K562 (cell line): ENCODE results near the gene MAML3. TPM values are rescaled to one million over a fixed set of nuclear protein-coding genes. Genes with fewer than 3 reads are reported as not detected.

ENCODE experiments used
- ATAC-seq: fragments of 200-7000 bp; cut with Tn5 transposase; 3 replicates; pipeline ENCODE4 v1.9.1; 2020; ENCODE audit warnings: moderate library complexity
- BruUV-seq: library from RNA; stranded (reverse); fragments of 400-500 nt; replicated peaks from 2 replicates; lab custom pipeline; 2021; lab: Mats Ljungman, UMichigan
- CTCF ChIA-PET: fragments of 300-600 bp; formaldehyde crosslinking; extraction: SDS; loops from one replicate; lab custom pipeline; 2021; ENCODE audit warnings: low intra/inter-chr PET ratio; lab: Yijun Ruan, JAX
- POLR2A ChIA-PET: fragments of 300-600, 350-650 bp; sonication (Branson Sonifier 250); formaldehyde crosslinking; extraction: SDS; loops from one replicate; lab custom pipeline; 2021; ENCODE audit warnings: antibody characterized with exemption, inconsistent platforms; lab: Yijun Ruan, JAX
- DNase-seq, 4 experiments: peaks; one replicate each; pipeline versions ENCODE4 v3.0.0 to v3.0.0-alpha.2; 2011 to 2018; ENCODE audit warnings: low spot score in 3 of 4, mixed read lengths in 3 of 4; ENCODE audit errors: extremely low read depth in 1 of 4
- FAIRE-seq: peaks from 2 replicates; lab custom pipeline; 2011; peaks lifted over from hg19 to GRCh38; lab: Jason Lieb, UNC
- H2AFZ ChIP-seq: 2 replicates; pipeline ENCODE4 v1.6.0; 2011; ENCODE audit warnings: low read depth, low read length, control low read depth, inconsistent platforms
- H3K27ac ChIP-seq: fragments of 200-600 bp; 3 replicates; pipeline ENCODE4 v1.8.0; 2011; ENCODE audit warnings: low read depth, mild to moderate bottlenecking, control low read depth, inconsistent platforms, low read length, moderate library complexity, mixed read lengths; ENCODE audit errors: extremely low read depth
- H3K27me3 ChIP-seq, 2 experiments: fragments of 300-600 bp in 1 of 2; 2 replicates in 1 of 2; 3 replicates in 1 of 2; pipeline versions ENCODE4 v1.6.0 to v1.8.0; 2011; ENCODE audit warnings: inconsistent platforms in 2 of 2, low read length in 2 of 2, mild to moderate bottlenecking in 1 of 2, mixed read lengths in 1 of 2, moderate library complexity in 1 of 2; ENCODE audit not compliant: control insufficient read depth in 2 of 2, insufficient read depth in 2 of 2
- H3K36me3 ChIP-seq: fragments of 300-600 bp; 3 replicates; pipeline ENCODE4 v1.8.0; 2011; ENCODE audit warnings: mild to moderate bottlenecking, low read length, inconsistent platforms; ENCODE audit not compliant: control insufficient read depth, insufficient read depth
- H3K4me1 ChIP-seq, 2 experiments: fragments of 200-600 bp in 1 of 2; replicated peaks in 1 of 2; 2 replicates in 1 of 2; 3 replicates in 1 of 2; pipeline versions ENCODE4 v1.5.1 to v1.8.0; 2011; ENCODE audit warnings: inconsistent platforms in 2 of 2, low read length in 2 of 2, mild to moderate bottlenecking in 1 of 2, mixed read lengths in 1 of 2, moderate library complexity in 1 of 2; ENCODE audit not compliant: control insufficient read depth in 2 of 2, insufficient read depth in 2 of 2
- H3K4me2 ChIP-seq: 2 replicates; pipeline ENCODE4 v1.6.1; 2011; ENCODE audit warnings: low read length, control low read depth, inconsistent platforms, mixed read lengths; ENCODE audit not compliant: insufficient read depth
- H3K4me3 ChIP-seq: fragments of 200-600 bp; sonication (generic), shearing (Covaris generic); 2 replicates; pipeline ENCODE4 v1.5.1; 2016; ENCODE audit warnings: control low read depth, inconsistent platforms
- H3K79me2 ChIP-seq: fragments of 200-600 bp; 3 replicates; pipeline ENCODE4 v1.8.0; 2011; ENCODE audit warnings: low read length, inconsistent platforms; ENCODE audit not compliant: control insufficient read depth, insufficient read depth
- H3K9ac ChIP-seq, 2 experiments: 2 replicates each; pipeline versions ENCODE4 v1.6.0 to v1.6.1; 2011; ENCODE audit warnings: low read depth in 2 of 2, low read length in 2 of 2, control low read depth in 1 of 2, inconsistent platforms in 1 of 2, mild to moderate bottlenecking in 1 of 2, mixed read lengths in 1 of 2; ENCODE audit not compliant: insufficient read depth in 1 of 2
- H3K9me1 ChIP-seq: one replicate; pipeline ENCODE4 v1.6.0; 2011; ENCODE audit warnings: inconsistent platforms, mild to moderate bottlenecking, low read length, moderate library complexity; ENCODE audit not compliant: control insufficient read depth, insufficient read depth
- H3K9me3 ChIP-seq: replicated peaks from 2 replicates; pipeline ENCODE4 v1.5.1; 2011; ENCODE audit warnings: low read depth, low read length, inconsistent platforms; ENCODE audit not compliant: control insufficient read depth, insufficient read depth
- H4K20me1 ChIP-seq: replicated peaks from 2 replicates; pipeline ENCODE4 v1.6.1; 2011; ENCODE audit warnings: low read length, inconsistent platforms, mixed read lengths; ENCODE audit not compliant: control insufficient read depth, insufficient read depth
- DPF2 ChIP-seq: fragments of 450-650 bp; IDR thresholded peaks from 2 replicates; pipeline ENCODE4 v1.6.1; 2016
- NCOA6 ChIP-seq: fragments of 450-650 bp; IDR thresholded peaks from 2 replicates; pipeline ENCODE4 v1.6.1; 2017; ENCODE audit warnings: mild to moderate bottlenecking
- NFYB ChIP-seq: IDR thresholded peaks from 2 replicates; pipeline ENCODE4 v1.6.1; 2011; ENCODE audit warnings: mild to moderate bottlenecking, moderate library complexity; ENCODE audit not compliant: insufficient read length; ENCODE audit errors: extremely low read depth
- PTBP1 ChIP-seq: fragments of 200-400 bp; formaldehyde crosslinking; IDR thresholded peaks from 2 replicates; pipeline ENCODE4 v1.6.1; 2017; ENCODE audit warnings: low read depth, low read length
- PTTG1 ChIP-seq: fragments of 450-650 bp; IDR thresholded peaks from 2 replicates; pipeline ENCODE4 v1.6.1; 2016; ENCODE audit warnings: low read depth, mild to moderate bottlenecking, missing genetic modification characterization, missing compliant biosample characterization
- SIN3A ChIP-seq, 2 experiments: fragments of 150-350 bp in 1 of 2; IDR thresholded peaks; 2 replicates each; pipeline ENCODE4 v1.6.1; 2011 to 2016; ENCODE audit warnings: borderline replicate concordance in 2 of 2, low read depth in 2 of 2, low read length in 2 of 2, mild to moderate bottlenecking in 2 of 2, moderate library complexity in 2 of 2; ENCODE audit not compliant: control insufficient read depth in 1 of 2
- VEZF1 ChIP-seq: fragments of 200-800 bp; sonication (Bioruptor generic); IDR thresholded peaks from 2 replicates; pipeline ENCODE4 v1.6.1; 2017; ENCODE audit warnings: missing genetic modification characterization, missing compliant biosample characterization
- ZNF224 ChIP-seq: sonication (generic); formaldehyde crosslinking; IDR thresholded peaks from 2 replicates; pipeline ENCODE4 v1.8.0; 2022; ENCODE audit warnings: mild to moderate bottlenecking, missing genetic modification reagents
- WGBS: fragments of 100-300 bp; shearing (Covaris generic); methylation state at CpG from one replicate; pipeline ENCODE4 v1.1.6; 2016; ENCODE audit warnings: low coverage, mixed read lengths; ENCODE audit not compliant: insufficient coverage; ENCODE audit errors: missing lambda C conversion rate; 5-methylcytosine and 5-hydroxymethylcytosine counted together
- in situ Hi-C: fragments of 300-500 bp; cut with MboI; formaldehyde crosslinking; loops from 4 replicates; pipeline ENCODE4 v1.15.0; 2018; ENCODE audit warnings: inconsistent platforms, mixed read lengths
- intact Hi-C: fragments of 100-400 bp; cut with micrococcal nuclease; formaldehyde crosslinking; loops from 2 replicates; pipeline ENCODE4 v1.14.2; 2022
- polyA plus RNA-seq, 8 experiments: library from polyadenylated mRNA; depleted of rRNA in 4 of 8; stranded (reverse) in 5 of 8; unstranded in 3 of 8; fragments of >200 nt; fragmentation: Nextera tagmentation in 2 of 8; fragmentation: Illumina TruSeq in 1 of 8; extraction: Ambion mirVana in 2 of 8; extraction: Trizol in 1 of 8; gene quantifications; 2 replicates each; pipeline versions ENCODE4 v1.2.1 to v1.2.3, GENCODE V29; 2011 to 2014; ENCODE audit warnings: inconsistent platforms in 1 of 8, missing spikeins in 1 of 8
- total RNA-seq, 7 experiments: library from RNA; depleted of rRNA in 6 of 7; stranded (reverse); fragments of >200 nt in 6 of 7; fragmentation: Illumina TruSeq in 2 of 7; extraction: Trizol in 2 of 7; gene quantifications; 2 replicates each; pipeline versions ENCODE4 v1.2.1 to v1.2.3, GENCODE V29; 2011 to 2021; ENCODE audit warnings: low replicate concordance in 1 of 7
- TF ChIP-seq, protein P1 (sequence below): fragments of 200-600 bp; sonication (generic); IDR thresholded peaks from one replicate; pipeline ENCODE4 v1.6.1; 2012; ENCODE audit warnings: mild to moderate bottlenecking, low read depth, low read length, inconsistent platforms

The MAML3 gene
- total and polyA plus RNA-seq, 9 of the 15 experiments (the other 6 are each of a cell fraction or from before 2014, with no cell fraction given) = 0.01 to 0.55 (median 0.25) TPM

GRCh38 chr4:139935911-139936310 is 218.1 kb downstream of the MAML3 start:
- no peaks in the 10 kb centered on the region for H4K20me1 ChIP-seq
- no peak overlapping the region for H2AFZ ChIP-seq
- peaks cover 3 to 15% of the 10 kb centered on the region in 2 experiments; a peak in 4 of 5 replicates for H3K27me3 ChIP-seq
- H3K4me3 ChIP-seq = no peak overlapping the region
- WGBS = 0% methylated on average over 4 of the region's 4 CpGs
- no TSS peak for BruUV-seq
- no peak for FAIRE-seq
- no peak overlapping the region for H3K27ac ChIP-seq
- H3K79me2 ChIP-seq = no peaks in the 10 kb centered on the region
- intact Hi-C loops (no loop called here), in situ Hi-C loops (no loop called here)
- H3K9me1 ChIP-seq = no peaks in the 10 kb centered on the region
- ChIA-PET CTCF (no interaction called here), POLR2A (interaction anchor here (0.5 to 1.2 kb wide), 2 partner anchors 17 to 76 kb away, joined by 3 to 4 read pairs; no protein-coding TSS in a partner anchor)
- no peak for ATAC-seq
- no peak overlapping the region for H3K4me2 ChIP-seq
- no peaks in the 10 kb centered on the region for H3K9me3 ChIP-seq
- DNase-seq = no peak
- no peaks in the 10 kb centered on the region for H3K36me3 ChIP-seq
- no peak overlapping the region for H3K9ac ChIP-seq
- no peaks in the 10 kb centered on the region for H3K4me1 ChIP-seq
- TF ChIP-seq NFYB (no peak), DPF2 (no peak), SIN3A (IDR thresholded peaks at IDR 0.05; ENCODE audit: borderline replicate concordance in 2 of 2, control insufficient read depth in 1 of 2, low read depth in 2 of 2, low read length in 2 of 2) (no peak), NCOA6 (no peak), ZNF224 (CRISPR knock-in tag) (no peak), PTBP1 (no peak), PTTG1 (tag) (no peak), VEZF1 (no peak)
- TF ChIP-seq, protein P1, sequence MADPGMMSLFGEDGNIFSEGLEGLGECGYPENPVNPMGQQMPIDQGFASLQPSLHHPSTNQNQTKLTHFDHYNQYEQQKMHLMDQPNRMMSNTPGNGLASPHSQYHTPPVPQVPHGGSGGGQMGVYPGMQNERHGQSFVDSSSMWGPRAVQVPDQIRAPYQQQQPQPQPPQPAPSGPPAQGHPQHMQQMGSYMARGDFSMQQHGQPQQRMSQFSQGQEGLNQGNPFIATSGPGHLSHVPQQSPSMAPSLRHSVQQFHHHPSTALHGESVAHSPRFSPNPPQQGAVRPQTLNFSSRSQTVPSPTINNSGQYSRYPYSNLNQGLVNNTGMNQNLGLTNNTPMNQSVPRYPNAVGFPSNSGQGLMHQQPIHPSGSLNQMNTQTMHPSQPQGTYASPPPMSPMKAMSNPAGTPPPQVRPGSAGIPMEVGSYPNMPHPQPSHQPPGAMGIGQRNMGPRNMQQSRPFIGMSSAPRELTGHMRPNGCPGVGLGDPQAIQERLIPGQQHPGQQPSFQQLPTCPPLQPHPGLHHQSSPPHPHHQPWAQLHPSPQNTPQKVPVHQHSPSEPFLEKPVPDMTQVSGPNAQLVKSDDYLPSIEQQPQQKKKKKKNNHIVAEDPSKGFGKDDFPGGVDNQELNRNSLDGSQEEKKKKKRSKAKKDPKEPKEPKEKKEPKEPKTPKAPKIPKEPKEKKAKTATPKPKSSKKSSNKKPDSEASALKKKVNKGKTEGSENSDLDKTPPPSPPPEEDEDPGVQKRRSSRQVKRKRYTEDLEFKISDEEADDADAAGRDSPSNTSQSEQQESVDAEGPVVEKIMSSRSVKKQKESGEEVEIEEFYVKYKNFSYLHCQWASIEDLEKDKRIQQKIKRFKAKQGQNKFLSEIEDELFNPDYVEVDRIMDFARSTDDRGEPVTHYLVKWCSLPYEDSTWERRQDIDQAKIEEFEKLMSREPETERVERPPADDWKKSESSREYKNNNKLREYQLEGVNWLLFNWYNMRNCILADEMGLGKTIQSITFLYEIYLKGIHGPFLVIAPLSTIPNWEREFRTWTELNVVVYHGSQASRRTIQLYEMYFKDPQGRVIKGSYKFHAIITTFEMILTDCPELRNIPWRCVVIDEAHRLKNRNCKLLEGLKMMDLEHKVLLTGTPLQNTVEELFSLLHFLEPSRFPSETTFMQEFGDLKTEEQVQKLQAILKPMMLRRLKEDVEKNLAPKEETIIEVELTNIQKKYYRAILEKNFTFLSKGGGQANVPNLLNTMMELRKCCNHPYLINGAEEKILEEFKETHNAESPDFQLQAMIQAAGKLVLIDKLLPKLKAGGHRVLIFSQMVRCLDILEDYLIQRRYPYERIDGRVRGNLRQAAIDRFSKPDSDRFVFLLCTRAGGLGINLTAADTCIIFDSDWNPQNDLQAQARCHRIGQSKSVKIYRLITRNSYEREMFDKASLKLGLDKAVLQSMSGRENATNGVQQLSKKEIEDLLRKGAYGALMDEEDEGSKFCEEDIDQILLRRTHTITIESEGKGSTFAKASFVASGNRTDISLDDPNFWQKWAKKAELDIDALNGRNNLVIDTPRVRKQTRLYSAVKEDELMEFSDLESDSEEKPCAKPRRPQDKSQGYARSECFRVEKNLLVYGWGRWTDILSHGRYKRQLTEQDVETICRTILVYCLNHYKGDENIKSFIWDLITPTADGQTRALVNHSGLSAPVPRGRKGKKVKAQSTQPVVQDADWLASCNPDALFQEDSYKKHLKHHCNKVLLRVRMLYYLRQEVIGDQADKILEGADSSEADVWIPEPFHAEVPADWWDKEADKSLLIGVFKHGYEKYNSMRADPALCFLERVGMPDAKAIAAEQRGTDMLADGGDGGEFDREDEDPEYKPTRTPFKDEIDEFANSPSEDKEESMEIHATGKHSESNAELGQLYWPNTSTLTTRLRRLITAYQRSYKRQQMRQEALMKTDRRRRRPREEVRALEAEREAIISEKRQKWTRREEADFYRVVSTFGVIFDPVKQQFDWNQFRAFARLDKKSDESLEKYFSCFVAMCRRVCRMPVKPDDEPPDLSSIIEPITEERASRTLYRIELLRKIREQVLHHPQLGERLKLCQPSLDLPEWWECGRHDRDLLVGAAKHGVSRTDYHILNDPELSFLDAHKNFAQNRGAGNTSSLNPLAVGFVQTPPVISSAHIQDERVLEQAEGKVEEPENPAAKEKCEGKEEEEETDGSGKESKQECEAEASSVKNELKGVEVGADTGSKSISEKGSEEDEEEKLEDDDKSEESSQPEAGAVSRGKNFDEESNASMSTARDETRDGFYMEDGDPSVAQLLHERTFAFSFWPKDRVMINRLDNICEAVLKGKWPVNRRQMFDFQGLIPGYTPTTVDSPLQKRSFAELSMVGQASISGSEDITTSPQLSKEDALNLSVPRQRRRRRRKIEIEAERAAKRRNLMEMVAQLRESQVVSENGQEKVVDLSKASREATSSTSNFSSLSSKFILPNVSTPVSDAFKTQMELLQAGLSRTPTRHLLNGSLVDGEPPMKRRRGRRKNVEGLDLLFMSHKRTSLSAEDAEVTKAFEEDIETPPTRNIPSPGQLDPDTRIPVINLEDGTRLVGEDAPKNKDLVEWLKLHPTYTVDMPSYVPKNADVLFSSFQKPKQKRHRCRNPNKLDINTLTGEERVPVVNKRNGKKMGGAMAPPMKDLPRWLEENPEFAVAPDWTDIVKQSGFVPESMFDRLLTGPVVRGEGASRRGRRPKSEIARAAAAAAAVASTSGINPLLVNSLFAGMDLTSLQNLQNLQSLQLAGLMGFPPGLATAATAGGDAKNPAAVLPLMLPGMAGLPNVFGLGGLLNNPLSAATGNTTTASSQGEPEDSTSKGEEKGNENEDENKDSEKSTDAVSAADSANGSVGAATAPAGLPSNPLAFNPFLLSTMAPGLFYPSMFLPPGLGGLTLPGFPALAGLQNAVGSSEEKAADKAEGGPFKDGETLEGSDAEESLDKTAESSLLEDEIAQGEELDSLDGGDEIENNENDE = no peak
